Measurements from ENCODE around the gene RANBP9. TPM values are rescaled to one million over a fixed set of nuclear protein-coding genes. Genes with fewer than 3 reads are reported as not detected.

Gene RANBP9
- total RNA-seq, 1 experiment from 2014 or later, result 38.2 TPM

- Mint-ChIP-seq H3K27me3 (ENCODE audit: insufficient read depth, unreplicated experiment) (no peaks in the 10 kb centered on the region), H3K4me3 (ENCODE audit: unreplicated experiment) (no peak overlapping the region), H3K27ac (ENCODE audit: unreplicated experiment) (no peak overlapping the region), H3K4me1 (ENCODE audit: low read depth, unreplicated experiment) (peaks cover 7% of the 10 kb centered on the region), H3K9me3 (ENCODE audit: unreplicated experiment) (no peaks in the 10 kb centered on the region), H3K36me3 (ENCODE audit: insufficient read depth, unreplicated experiment) (peaks cover 59% of the 10 kb centered on the region)
- Histone ChIP-seq H3K36me3 (ENCODE audit: control insufficient read depth, insufficient read depth, low read length) (peaks cover 1% of the 10 kb centered on the region; the same call in 1 of the 2 replicates), H3K4me3 (ENCODE audit: low read depth, low read length) (no peak overlapping the region), H3K9me3 (no peaks in the 10 kb centered on the region), H3K27me3 (replicated peaks; ENCODE audit: control insufficient read depth, insufficient read depth, low read length) (no peaks in the 10 kb centered on the region), H3K4me1 (peaks cover 5% of the 10 kb centered on the region)
- ChIA-PET POLR2A (interaction anchor here (1.1 kb wide), 1 partner anchor 9 kb away, joined by 14 read pairs; the partner anchor contains the start of gene NOL7), CTCF (interaction anchor here (0.6 to 2.0 kb wide), 9 partner anchors 9 to 1603 kb away, joined by 3 to 34 read pairs (median 5); partner anchors contain the start of genes NOL7 and SIRT5)
- DNase-seq, result peak in 1 of 2 experiments; percentile 54
- intact Hi-C loops (cut with micrococcal nuclease; ENCODE audit: unreplicated experiment), result loop anchor here (1.0 to 10.0 kb wide), 2 partner anchors 51 to 440 kb away; partner anchors contain the start of gene SIRT5
- BruUV-seq (replicated peaks), result no TSS peak
- TF ChIP-seq, protein P1, sequence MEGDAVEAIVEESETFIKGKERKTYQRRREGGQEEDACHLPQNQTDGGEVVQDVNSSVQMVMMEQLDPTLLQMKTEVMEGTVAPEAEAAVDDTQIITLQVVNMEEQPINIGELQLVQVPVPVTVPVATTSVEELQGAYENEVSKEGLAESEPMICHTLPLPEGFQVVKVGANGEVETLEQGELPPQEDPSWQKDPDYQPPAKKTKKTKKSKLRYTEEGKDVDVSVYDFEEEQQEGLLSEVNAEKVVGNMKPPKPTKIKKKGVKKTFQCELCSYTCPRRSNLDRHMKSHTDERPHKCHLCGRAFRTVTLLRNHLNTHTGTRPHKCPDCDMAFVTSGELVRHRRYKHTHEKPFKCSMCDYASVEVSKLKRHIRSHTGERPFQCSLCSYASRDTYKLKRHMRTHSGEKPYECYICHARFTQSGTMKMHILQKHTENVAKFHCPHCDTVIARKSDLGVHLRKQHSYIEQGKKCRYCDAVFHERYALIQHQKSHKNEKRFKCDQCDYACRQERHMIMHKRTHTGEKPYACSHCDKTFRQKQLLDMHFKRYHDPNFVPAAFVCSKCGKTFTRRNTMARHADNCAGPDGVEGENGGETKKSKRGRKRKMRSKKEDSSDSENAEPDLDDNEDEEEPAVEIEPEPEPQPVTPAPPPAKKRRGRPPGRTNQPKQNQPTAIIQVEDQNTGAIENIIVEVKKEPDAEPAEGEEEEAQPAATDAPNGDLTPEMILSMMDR (IDR thresholded peaks at IDR 0.05; ENCODE audit: insufficient read depth in 1 of 2, low read depth in 1 of 2, low read length in 1 of 2, severe bottlenecking in 1 of 2, unreplicated experiment in 1 of 2), result peak; percentile 56 to 57
These were observed 86.8 kb downstream of the RANBP9 start for GRCh38 chr6:13624871-13625288.

GRCh38 chr6:13617066-13617465, 94.6 kb downstream of the RANBP9 start:
- peaks cover 67% of the 10 kb centered on the region for H3K36me3 Mint-ChIP-seq (ENCODE audit: insufficient read depth, unreplicated experiment)

DNA sequence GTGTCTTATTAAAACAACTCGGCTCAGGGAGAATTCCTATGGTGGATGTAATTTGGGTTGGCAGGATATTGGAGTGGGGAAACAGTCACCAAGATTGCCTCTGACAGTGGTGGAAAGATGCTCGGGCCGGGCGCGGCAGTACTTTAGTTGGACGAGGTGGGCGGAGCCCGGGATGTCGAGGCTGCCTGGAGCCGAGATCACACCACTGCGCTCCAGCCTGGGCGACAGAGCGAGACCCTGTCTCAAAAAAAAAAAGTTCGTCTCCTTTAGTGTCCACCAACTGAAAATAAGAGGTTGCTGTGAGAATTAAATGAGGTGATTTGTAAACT, 95.9 kb downstream of the RANBP9 start:
- BruUV-seq (replicated peaks), result no TSS peak
- DNase-seq, result peak; percentile 44 to 56
- intact Hi-C loops (cut with micrococcal nuclease; ENCODE audit: unreplicated experiment), result loop anchor here (1.0 kb wide), 2 partner anchors 41 to 279 kb away; partner anchors contain the start of gene SIRT5
- peaks cover 1% of the 10 kb centered on the region; the same call in 1 of the 2 replicates for H3K36me3 ChIP-seq (ENCODE audit: control insufficient read depth, insufficient read depth, low read length)
- ChIA-PET CTCF (interaction anchor here (0.5 to 3.6 kb wide), 8 partner anchors 9 to 451 kb away, joined by 3 to 51 read pairs (median 6); partner anchors contain the start of gene SIRT5), POLR2A (interaction anchor here (0.6 to 2.9 kb wide), 6 partner anchors 9 to 287 kb away, joined by 3 to 30 read pairs (median 10); partner anchors contain the start of genes SIRT5 and TBC1D7)
- TF ChIP-seq, protein P1 (IDR thresholded peaks at IDR 0.05; ENCODE audit: insufficient read depth in 1 of 2, low read depth in 1 of 2, low read length in 1 of 2, severe bottlenecking in 1 of 2, unreplicated experiment in 1 of 2), result no peak
- Mint-ChIP-seq H3K4me1 (ENCODE audit: low read depth, unreplicated experiment) (peaks cover 7% of the 10 kb centered on the region), H3K4me3 (ENCODE audit: unreplicated experiment) (peak overlapping the region; percentile 100), H3K27me3 (ENCODE audit: insufficient read depth, unreplicated experiment) (no peaks in the 10 kb centered on the region), H3K27ac (ENCODE audit: unreplicated experiment) (peak overlapping the region; percentile 98), H3K9me3 (ENCODE audit: unreplicated experiment) (no peaks in the 10 kb centered on the region), H3K36me3 (ENCODE audit: insufficient read depth, unreplicated experiment) (peaks cover 61% of the 10 kb centered on the region)
- no peaks in the 10 kb centered on the region; the same call in 1 of the 2 replicates for H3K4me1 ChIP-seq
- H3K9me3 ChIP-seq, result no peaks in the 10 kb centered on the region
- no peaks in the 10 kb centered on the region for H3K27me3 ChIP-seq (replicated peaks; ENCODE audit: control insufficient read depth, insufficient read depth, low read length)
- peak overlapping the region; percentile 87 for H3K4me3 ChIP-seq (ENCODE audit: low read depth, low read length)

More at GRCh38 chr6:13617066-13617465, 94.6 kb downstream of the RANBP9 start:
- Histone ChIP-seq H3K9me3 (no peaks in the 10 kb centered on the region), H3K4me1 (no peaks in the 10 kb centered on the region; the same call in 1 of the 2 replicates), H3K36me3 (ENCODE audit: control insufficient read depth, insufficient read depth, low read length) (peaks cover 3% of the 10 kb centered on the region; the same call in 1 of the 2 replicates), H3K4me3 (ENCODE audit: low read depth, low read length) (no peak overlapping the region), H3K27me3 (replicated peaks; ENCODE audit: control insufficient read depth, insufficient read depth, low read length) (no peaks in the 10 kb centered on the region)
- ChIA-PET POLR2A (interaction anchor here (2.7 kb wide), 1 partner anchor 8 kb away, joined by 14 read pairs; no protein-coding TSS in a partner anchor), CTCF (interaction anchor here (3.0 to 3.6 kb wide), 2 partner anchors 8 to 43 kb away, joined by 34 to 51 read pairs; partner anchors contain the start of gene SIRT5)
- Mint-ChIP-seq H3K4me3 (ENCODE audit: unreplicated experiment) (peak overlapping the region; percentile 100), H3K27me3 (ENCODE audit: insufficient read depth, unreplicated experiment) (no peaks in the 10 kb centered on the region), H3K27ac (ENCODE audit: unreplicated experiment) (no peak overlapping the region), H3K4me1 (ENCODE audit: low read depth, unreplicated experiment) (peaks cover 7% of the 10 kb centered on the region), H3K9me3 (ENCODE audit: unreplicated experiment) (no peaks in the 10 kb centered on the region)
- intact Hi-C loops (cut with micrococcal nuclease; ENCODE audit: unreplicated experiment), result no loop called here
- no peak for DNase-seq
- TF ChIP-seq, protein P1 (IDR thresholded peaks at IDR 0.05; ENCODE audit: insufficient read depth in 1 of 2, low read depth in 1 of 2, low read length in 1 of 2, severe bottlenecking in 1 of 2, unreplicated experiment in 1 of 2), result no peak
- BruUV-seq (replicated peaks), result no TSS peak
